HG02759 (cell line): Measurements from ENCODE around the gene PBX3.

Source experiments
- ATAC-seq: cut with Tn5 transposase; IDR thresholded peaks from one replicate; pipeline ENCODE4 v1.9.1; 2021; ENCODE audit warnings: mild to moderate bottlenecking, moderate library complexity; ENCODE audit not compliant: unreplicated experiment

Gene PBX3

DNA sequence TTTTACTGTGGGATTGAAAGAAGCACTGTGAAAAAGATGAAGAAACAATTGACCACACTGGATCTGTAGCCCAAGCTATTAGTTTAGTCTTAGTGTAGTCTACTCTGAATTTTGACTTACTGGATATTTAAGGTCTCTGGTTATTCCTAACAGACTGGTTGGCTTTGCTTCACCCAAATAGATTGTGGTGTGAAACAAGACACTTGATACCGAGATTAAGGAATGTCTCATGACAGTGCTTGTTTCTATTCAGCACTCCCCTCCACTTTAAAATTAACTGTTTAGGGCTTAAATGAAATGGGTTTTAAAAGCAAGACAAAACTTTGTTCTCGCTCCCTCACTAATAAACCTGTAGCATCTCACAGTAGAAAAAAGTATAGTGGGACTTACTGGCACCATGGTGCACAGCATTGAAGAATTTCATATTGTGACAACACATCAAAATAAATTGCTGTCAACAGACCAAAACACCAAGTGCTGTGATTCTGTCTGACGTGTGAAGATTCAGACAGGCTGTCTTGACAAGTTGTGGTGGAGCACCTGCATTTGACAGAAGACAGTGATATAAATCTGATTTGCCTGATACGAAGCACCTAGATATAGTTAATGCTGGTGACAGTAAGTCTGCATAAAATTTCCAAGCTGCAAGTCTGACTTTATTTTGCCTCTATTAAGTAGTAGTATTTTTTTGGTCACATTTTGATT is 73.1 kb downstream of the PBX3 start:
- ATAC-seq = no peak

DNA sequence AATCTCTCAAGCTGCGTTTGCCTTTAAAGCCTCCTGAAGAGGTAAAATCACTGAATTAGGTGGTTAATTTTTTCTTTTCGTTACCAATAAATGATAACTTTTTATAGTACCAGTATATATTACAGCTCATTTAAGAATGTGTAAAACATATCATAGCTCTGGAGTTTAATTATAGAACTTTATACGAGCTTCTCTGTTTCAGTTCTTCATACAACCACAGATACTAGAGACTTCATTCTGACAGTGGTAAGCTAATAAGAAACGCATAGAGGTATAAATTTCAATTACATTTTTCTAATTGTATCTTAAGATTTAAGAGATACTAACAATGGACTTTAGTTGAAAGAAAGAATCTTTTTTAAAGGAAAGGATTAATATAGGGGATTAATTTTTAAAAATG is 73.9 kb downstream of the PBX3 start:
- ATAC-seq = peak; percentile 42

DNA sequence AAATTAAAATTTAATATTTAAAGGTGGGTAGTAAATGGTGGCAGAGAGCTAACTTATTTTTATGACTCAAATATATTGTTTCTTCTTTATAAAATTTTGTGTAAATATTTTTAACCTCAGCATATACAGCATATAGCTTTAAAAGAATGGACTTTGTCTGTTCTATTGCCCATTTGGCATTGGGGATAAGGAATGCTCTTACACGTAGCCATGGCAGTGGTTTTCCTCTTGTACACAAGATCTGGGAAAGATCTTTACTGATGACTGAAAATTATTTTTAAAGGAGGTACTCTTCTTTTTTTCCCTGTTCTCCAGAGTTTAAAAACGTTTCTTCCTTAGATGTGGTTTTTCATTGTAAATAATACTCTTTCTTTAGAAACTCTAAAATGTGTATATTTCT is 75.0 kb downstream of the PBX3 start:
- ATAC-seq = no peak

DNA sequence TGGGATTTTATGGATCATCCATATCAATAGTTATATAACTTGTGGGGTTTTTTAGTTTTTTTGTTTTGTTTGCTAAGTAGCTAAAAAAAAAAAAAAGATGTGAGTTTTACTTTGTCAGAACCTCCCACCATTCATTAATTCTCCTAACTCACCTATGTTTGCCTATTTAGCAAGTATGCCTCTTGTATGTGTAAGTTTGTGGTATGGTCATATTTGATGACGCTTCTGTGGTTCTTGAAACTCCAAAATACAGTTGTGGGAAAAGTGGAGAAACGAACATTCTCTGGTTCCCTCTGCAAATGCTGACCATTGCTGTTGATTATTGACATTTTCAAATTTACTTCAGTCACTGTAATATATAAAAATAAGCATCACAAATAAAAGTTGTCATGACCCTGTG is 75.7 kb downstream of the PBX3 start:
- ATAC-seq = no peak

DNA sequence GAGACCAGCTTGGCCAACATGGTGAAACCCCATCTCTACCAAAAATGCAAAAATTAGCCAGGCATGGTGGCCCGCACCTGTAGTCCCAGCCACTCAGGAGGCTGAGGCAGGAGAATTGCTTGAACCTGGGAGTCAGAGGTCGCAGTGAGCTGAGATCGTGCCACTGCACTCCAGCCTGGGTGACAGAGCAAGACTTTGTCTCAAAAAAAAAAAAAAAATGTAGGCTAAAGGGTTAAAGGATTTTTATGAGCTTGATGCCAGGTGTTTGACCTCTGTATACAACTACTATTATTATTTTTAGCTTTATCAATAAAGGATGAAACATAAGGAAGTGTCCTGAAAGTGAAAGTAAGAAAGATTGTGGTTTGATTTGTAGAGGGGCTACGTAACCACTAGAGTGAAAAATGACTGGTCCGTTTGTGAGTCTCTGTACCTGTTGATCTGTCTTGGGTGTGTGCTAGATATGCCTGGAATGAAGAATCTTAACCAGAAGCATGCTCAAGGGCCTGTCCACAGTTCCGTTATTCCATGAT is 76.8 kb downstream of the PBX3 start:
- peak; percentile 65 for ATAC-seq

DNA sequence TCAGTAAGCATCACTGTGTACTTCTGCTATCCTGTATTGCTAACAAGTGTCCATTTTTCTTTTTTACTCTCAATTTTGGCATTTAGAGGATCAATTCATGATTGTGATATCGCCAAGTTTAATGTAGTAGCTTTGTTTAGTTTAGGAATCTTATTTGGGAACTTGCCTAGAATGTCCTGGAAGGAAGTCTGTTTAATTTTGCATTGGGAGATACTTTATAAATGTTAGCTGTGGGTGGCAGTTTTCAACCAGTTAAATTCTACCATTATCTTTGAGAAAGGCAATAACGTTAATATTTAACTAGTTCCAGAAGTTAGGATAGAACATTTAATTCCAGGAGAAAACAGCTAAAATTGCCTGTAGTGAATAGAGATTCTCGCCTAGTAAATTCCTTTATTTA is 78.6 kb downstream of the PBX3 start:
- no peak for ATAC-seq

DNA sequence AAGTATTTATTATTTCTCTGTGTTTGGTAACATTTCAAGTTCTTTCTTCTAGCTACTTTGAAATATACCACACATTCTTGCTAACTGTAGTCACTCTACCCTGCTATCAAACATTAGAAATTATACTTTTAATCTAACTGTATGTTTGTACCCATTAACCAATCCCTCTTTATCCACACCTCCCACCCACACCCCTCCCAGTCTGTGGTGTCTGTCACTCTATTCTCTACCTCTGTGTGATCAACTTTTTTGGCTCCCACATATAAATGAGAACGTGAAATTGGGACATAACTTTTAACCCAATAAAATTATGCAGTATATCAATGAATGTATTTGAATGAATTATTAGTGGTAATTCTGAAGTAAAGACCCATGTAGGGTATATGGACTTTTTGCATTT is 79.7 kb downstream of the PBX3 start:
- ATAC-seq = no peak

DNA sequence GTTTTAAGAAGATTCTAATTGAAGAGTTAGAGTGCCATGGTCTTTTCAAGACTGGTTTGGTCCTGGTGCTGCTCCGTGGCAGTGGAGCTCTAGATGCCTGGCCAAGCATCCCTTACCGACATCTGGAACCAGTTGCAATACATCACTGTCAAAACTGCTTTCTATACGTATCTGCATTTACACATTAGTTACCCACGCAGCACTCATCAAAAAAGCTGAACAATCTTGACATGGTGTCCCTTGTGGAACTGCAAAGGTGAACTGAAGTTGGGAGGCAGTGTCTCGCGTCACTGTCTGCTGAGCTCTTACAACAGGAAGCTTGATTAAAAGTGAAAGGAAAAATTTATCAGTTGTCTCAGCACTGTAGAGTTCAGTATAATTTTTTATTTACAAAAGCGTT is 82.6 kb downstream of the PBX3 start:
- peak; percentile 67 for ATAC-seq

DNA sequence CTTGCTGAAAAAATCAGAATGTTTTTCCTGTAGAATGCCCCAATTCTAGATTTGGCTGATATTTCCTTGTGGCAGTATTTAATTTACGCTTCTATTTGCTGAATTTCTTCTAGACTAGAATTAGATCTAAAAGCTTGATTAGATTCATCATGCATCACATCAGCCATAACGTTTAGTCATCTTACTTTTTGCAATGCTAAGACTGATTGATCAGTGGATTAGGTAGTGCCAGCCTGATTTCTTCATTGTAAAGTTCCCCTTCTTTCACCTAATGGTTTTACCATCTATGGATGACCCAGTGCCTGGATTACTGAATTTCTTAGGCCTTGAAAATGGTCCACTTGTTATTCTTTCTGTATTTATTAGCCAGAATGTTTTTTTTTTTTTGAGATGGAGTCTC is 83.9 kb downstream of the PBX3 start:
- ATAC-seq = no peak

DNA sequence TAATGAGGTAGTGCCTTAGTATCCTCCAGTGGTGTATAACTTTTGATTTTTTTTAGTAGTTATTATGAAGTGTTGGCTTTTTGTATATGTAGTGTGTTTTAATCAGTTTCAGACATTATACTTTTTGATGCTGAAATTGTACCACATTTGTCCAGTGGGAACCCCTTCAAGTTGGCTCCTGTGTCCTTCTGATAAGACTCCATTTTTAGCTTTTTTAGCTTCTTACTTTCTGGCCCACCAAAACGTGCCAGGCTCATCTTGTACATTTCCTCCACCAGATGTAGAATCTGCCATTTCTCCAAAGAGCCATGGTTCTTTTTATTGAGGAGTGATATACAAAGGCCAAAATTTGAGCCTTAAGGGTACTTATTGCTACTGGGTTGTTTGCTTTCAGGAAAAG is 84.4 kb downstream of the PBX3 start:
- ATAC-seq = no peak

DNA sequence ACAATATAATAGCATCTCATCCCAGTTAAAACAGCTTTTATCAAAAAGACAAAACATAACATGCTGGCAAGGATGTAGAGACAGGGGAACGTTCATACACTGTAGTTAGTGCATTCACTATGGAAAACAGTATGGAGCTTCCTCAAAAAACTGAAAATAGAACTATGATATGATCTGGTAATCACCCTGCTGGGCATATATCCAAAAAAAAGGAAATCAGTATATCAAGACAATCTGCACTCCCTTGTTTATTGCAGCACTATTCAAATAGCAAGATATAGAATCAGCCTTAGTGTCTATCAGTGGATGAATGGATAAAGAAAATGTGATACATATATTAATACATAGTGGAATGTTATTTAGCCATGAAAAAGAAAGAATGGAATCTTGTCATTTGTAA is 88.5 kb downstream of the PBX3 start:
- no peak for ATAC-seq

DNA sequence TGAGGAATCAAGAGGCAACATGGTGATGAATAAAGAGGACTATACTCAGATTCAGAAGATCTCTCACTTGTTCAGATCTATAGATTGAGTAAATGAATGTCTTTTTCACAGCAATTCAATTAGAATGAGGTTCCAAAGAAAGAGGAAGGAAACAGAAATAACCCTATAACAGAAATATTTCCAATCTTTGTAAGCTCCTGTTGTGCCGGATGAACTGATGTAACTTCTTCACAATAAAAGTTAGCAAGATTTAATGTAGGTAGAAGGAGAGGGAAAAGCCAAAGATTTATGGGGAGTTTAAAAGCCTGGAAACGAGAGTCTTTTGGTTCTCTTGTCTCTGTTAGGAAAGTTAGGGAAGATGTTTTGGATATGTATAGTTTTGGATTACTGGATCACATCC is 92.1 kb downstream of the PBX3 start:
- ATAC-seq = no peak

DNA sequence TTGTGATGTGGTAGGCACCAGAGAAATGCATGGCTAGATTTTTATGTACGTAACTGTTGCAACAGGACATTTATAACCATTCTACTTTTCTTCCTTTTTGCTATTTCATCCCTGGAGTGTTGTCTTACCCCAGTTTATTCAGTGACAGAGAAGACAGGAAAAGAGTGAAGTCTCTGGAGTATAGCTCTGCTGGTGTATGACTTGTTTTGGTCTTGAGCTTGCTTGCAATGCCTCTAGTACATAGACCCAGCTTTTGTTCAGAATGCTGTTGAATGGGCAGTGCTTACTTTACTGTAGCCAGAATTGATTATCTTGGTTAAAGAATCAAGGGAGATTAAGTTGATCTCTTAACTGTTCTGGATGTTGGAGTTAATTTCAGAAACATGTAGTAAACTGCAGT is 94.3 kb downstream of the PBX3 start:
- ATAC-seq = no peak

DNA sequence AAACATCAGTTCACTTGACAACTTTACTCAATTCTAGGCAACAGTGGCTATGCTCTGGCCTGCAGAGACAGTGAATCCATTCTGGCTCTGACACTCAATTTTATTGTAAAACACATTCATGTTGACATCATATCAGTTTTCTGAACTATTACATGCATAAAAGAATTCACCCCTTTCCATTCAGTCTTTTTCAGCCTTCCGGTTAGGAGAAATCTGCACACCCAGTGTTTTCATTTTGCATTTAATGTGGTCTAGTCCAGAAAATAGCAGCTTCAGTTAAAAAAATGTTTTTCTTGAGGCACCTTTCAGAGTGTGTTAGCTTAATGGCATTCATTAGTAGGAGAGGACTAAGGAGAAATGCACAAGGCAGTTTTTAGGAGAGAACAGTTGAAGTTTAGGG is 95.1 kb downstream of the PBX3 start:
- no peak for ATAC-seq

DNA sequence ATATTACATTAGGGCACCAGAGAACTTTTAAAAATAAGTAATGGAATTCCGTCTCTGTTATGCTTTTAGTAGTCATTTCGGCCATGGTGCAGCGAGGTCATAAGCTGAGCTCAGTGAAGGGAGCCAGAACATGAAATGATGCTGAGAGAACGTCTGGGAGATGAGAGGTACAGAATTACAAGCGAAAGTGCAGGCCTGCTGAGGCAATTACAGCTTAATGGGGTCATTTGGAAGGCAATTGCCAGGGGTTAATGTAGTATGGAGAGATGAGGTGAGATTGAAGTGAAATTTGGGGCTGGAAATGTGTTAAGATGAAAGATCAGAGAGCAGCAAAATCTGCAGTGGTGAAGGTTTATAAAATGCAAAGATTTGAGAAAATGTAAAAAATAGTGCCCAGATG is 96.5 kb downstream of the PBX3 start:
- ATAC-seq = no peak

DNA sequence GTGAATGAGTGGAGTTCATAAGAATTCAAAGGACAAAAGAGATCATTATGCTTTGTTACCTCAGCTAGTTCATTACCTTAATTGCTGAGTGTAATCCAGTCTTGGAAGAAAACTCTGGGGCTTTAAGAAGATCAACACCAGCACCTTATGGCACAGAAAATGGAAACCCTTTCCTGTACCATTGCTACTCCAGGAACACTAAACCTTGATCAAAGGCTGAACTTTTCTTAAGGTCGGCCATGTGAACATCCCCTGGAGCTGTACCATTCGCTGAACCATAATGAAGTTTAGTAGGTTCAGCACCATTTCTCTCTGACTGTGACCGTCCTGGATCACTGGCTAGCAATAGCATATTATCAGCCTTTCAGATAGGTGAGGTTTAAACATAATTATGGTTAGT is 97.4 kb downstream of the PBX3 start:
- ATAC-seq = no peak

DNA sequence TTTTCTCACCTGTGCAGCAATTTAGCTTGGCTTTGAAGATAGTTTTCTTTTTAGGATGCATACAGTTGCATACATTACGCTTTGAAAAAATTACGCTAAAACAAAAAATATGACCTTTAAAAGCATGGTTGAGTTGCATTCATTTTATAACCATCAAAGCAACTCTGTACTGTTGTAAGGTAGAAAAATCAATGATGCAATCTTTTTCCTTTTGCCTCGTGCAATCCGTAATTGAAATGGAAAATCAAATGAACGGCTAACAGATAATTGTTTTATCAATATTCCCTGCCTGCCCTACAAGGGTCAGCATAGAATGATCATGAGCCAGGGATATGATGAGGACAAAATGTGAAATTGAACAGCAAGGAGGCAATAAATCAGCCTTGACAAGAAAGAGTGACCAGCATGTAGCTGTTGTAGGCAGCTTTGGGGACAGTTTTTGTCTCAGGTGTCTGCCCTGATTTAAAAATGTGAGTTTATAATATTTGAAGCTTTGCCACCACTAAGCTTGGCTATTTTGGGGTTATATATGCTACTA is 98.2 kb downstream of the PBX3 start:
- ATAC-seq = no peak

DNA sequence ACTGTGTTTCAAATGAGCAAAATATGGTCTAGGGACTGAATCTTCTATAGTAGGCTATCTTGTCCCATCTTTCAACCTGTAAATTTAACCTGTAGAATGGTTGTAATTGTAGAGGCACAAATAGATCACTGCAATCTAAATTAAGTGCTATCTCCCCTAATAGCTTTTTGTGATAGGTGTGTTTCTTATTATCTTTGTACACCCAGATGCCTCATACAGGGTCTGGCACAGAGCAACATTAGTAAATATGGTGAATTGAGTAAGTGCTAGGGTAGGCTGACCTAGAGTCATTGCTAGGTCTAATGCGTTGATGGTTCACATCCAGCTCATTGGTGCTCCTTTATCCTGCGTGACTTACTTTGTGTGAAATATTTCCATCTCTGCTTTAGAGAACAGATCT is 100.6 kb downstream of the PBX3 start:
- ATAC-seq = no peak

DNA sequence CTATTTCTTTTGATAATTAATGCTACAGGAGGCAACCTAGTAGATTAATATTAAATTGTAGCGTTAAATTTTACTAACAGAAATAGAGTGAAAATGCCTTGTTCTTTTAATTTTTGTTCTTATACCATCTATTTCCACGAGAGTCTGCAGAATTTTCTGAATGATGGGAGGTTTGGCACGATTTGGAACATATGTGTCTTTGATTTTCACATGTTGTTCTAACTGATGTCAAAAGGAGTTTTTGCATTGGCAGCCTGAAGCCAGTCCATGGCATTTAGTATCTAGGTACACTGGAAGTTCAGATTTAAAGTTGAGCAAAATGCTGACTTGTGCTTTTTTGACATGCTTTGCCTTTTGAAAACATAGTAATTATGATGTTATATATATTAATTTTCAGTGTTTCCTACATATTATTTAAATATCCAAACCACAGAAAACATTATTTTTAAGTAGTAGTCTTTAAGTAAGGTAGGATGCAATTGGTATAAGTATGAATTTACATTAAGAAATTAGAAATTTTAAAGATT is 103.0 kb downstream of the PBX3 start:
- no peak for ATAC-seq

DNA sequence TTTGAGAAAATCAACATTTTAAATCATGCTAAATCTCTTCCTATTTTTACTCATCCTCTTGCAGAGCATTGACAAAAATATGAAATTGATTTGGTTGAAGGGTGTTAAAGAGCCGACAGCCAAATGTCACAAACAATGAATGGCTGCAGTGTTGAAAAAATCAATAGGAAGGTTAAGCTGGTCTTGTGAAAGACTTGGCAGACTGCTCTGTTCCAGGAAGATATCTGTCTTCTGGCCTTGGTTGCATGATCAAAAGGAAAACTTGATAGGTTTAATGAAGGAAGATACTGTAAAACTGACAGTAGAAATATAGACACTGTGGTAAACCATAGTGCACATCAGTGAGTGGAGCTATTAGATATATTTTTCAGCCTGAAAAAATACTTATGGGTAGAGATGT is 103.6 kb downstream of the PBX3 start:
- no peak for ATAC-seq

DNA sequence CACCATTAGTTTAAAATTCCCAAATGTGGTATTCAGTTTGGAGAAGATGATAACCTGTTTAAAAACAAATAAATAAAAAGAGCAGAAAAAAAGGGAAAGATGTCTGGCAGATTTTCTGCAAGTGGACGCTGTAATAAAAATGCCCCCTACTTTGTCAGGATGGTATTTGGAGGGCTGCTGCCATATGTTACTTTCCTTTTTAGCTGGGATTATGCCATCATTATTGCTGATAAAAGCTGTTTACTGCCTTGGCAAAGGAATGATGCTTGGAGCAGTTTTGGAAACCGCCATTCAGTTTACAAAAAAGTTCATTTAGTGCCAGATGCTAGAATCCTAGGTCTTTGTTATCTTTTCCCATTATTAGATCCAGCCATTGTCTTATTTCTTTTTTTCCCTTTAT is 104.8 kb downstream of the PBX3 start:
- no peak for ATAC-seq

DNA sequence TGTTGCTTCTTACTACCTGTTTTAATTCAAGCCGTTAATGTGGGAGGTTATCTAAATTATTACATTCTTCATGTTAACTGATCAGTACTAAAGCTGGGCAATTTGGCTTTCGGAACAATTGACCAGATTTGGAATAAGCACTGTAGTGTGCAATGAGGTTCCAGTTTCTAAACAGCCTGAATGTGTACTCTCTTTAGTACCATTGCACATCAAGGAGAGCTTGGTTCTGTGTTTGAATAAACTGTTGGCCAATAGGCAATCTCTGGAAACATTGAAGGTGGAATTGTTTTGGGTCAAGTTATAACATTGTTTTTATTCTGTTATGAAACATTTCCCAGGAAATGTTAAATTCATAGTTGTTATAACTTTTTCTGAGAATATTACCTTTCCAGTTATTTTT is 105.2 kb downstream of the PBX3 start:
- ATAC-seq = no peak
